D721Med (cell line): ENCODE results near the gene PNLIP.

Experiments
- DNase-seq: peaks from one replicate; pipeline ENCODE4 v3.0.0; 2011; ENCODE audit warnings: low spot score; ENCODE audit not compliant: insufficient read length
- FAIRE-seq: peaks from 2 replicates; lab custom pipeline; 2011; peaks lifted over from hg19 to GRCh38; lab: Jason Lieb, UNC
- CTCF ChIP-seq: IDR thresholded peaks from 2 replicates; pipeline ENCODE4 v1.5.1; 2012; ENCODE audit warnings: mild to moderate bottlenecking, control low read depth; ENCODE audit not compliant: insufficient read depth; ENCODE audit errors: missing control alignments

Gene PNLIP

GRCh38 chr10:116567335-116567734 lies 21.6 kb downstream of the PNLIP start:
- TF ChIP-seq CTCF, result no peak
- FAIRE-seq, result no peak
- no peak for DNase-seq

- TF ChIP-seq CTCF, result no peak
- no peak for FAIRE-seq
- DNase-seq, result no peak
These were observed 29.1 kb downstream of the PNLIP start for GRCh38 chr10:116574797-116575196.

- FAIRE-seq, result no peak
- TF ChIP-seq CTCF, result no peak
- no peak for DNase-seq
These were observed 42.3 kb downstream of the PNLIP start for GRCh38 chr10:116587878-116588591.

GRCh38 chr10:116588995-116589394 lies 43.3 kb downstream of the PNLIP start:
- no peak for FAIRE-seq

GRCh38 chr10:116589926-116590325 lies 44.2 kb downstream of the PNLIP start:
- FAIRE-seq (no peak), DNase-seq (no peak)
- TF ChIP-seq CTCF, result no peak

More at GRCh38 chr10:116588995-116589394, 43.3 kb downstream of the PNLIP start:
- no peak for DNase-seq
- TF ChIP-seq CTCF, result no peak

- FAIRE-seq (no peak), DNase-seq (no peak)
- no peak for TF ChIP-seq CTCF
These were observed 45.1 kb downstream of the PNLIP start, which contains the start of gene PNLIPRP1 for GRCh38 chr10:116590590-116591444. PNLIPRP1 (plus strand) TSS chr10:116590959; CDS start chr10:116591130, 171 bp downstream.
